ENCODE measurements around the gene FOLR1. TPM values are rescaled to one million over a fixed set of nuclear protein-coding genes. Genes with fewer than 3 reads are reported as not detected.

Gene FOLR1
- total RNA-seq, 1 experiment from 2014 or later: 93.4 TPM

- Histone ChIP-seq H3K4me3 (ENCODE audit: low read depth, low read length) (peak within 1 kb of the TSS; percentile 79), H3K36me3 (ENCODE audit: control insufficient read depth, insufficient read depth, low read length) (peaks cover 12% of the 10 kb centered on the region), H3K27me3 (replicated peaks; ENCODE audit: control insufficient read depth, insufficient read depth, low read length) (no peaks in the 10 kb centered on the region), H3K9me3 (no peaks in the 10 kb centered on the region), H3K4me1 (peaks cover 28% of the 10 kb centered on the region)
- H3K4me1 Mint-ChIP-seq (ENCODE audit: low read depth, unreplicated experiment): peaks cover 19% of the 10 kb centered on the region
- no TSS peak for BruUV-seq (replicated peaks)
- peak; percentile 65 to 80 for DNase-seq
- ChIA-PET CTCF (interaction anchor here (0.6 to 2.1 kb wide), 4 partner anchors 12 to 241 kb away, joined by 3 to 7 read pairs (median 4); no protein-coding TSS in a partner anchor), POLR2A (interaction anchor here (0.5 to 1.0 kb wide), 7 partner anchors 10 to 311 kb away, joined by 3 to 7 read pairs (median 3); no protein-coding TSS in a partner anchor)
- H3K9me3 Mint-ChIP-seq (ENCODE audit: unreplicated experiment): no peaks in the 10 kb centered on the region
- no peak for TF ChIP-seq CTCF (IDR thresholded peaks at IDR 0.05; ENCODE audit: insufficient read depth in 1 of 2, low read depth in 1 of 2, low read length in 1 of 2, severe bottlenecking in 1 of 2, unreplicated experiment in 1 of 2)
- peak within 1 kb of the TSS; percentile 96 for H3K27ac Mint-ChIP-seq (ENCODE audit: unreplicated experiment)
- peaks cover 60% of the 10 kb centered on the region for H3K36me3 Mint-ChIP-seq (ENCODE audit: insufficient read depth, unreplicated experiment)
- intact Hi-C loops (cut with micrococcal nuclease; ENCODE audit: unreplicated experiment): loop anchor here (5.0 kb wide), 3 partner anchors 42 to 277 kb away; no protein-coding TSS in a partner anchor
- H3K4me3 Mint-ChIP-seq (ENCODE audit: unreplicated experiment): peak within 1 kb of the TSS; percentile 99
- no peaks in the 10 kb centered on the region for H3K27me3 Mint-ChIP-seq (ENCODE audit: insufficient read depth, unreplicated experiment)
These were observed 32.8 kb downstream of the FOLR1 start, which contains the start of gene INPPL1 for GRCh38 chr11:72224564-72225410. TSS of gene INPPL1 (plus strand) at chr11:72224767. CDS start at chr11:72224985, 218 bp downstream.

DNA sequence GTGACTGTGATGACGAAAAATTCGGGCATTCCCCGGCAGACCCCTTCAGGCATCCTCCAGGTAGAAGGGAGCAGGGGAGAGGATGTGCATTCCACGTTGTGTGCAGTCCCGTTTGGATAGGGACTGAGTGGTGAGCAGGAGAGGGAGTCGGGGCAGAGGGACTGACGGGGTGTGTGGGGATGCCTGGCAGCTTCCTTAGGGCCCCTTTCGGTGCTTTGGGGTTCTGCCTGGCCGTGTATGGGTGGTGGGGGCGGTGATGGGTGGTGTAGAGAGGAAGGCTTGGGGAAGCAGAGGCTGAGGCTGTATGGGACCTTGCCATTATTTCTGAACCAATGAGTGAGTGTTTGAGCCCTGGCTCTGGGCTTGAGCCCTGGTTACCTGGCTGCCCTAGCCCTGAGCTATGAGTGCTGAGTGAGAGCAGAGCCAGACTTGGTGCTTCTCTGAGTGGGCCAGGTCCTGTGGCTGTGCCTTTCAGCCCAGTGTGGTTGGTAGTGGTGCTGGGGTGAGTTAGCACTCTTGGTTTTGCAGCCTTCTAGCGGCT lies 33.5 kb downstream of the FOLR1 start:
- BruUV-seq (replicated peaks): no TSS peak
- peaks cover 28% of the 10 kb centered on the region for H3K4me1 ChIP-seq
- DNase-seq: peak; percentile 40 to 50
- ChIA-PET CTCF (interaction anchor here (0.9 to 2.1 kb wide), 3 partner anchors 11 to 241 kb away, joined by 3 to 7 read pairs (median 5); no protein-coding TSS in a partner anchor), POLR2A (interaction anchor here (0.5 to 1.0 kb wide), 2 partner anchors 16 to 21 kb away, joined by 3 read pairs; no protein-coding TSS in a partner anchor)
- Mint-ChIP-seq H3K4me1 (ENCODE audit: low read depth, unreplicated experiment) (peaks cover 19% of the 10 kb centered on the region), H3K9me3 (ENCODE audit: unreplicated experiment) (no peaks in the 10 kb centered on the region), H3K27me3 (ENCODE audit: insufficient read depth, unreplicated experiment) (no peaks in the 10 kb centered on the region), H3K4me3 (ENCODE audit: unreplicated experiment) (peak overlapping the region; percentile 99), H3K27ac (ENCODE audit: unreplicated experiment) (peak overlapping the region; percentile 94), H3K36me3 (ENCODE audit: insufficient read depth, unreplicated experiment) (peaks cover 67% of the 10 kb centered on the region)
- H3K36me3 ChIP-seq (ENCODE audit: control insufficient read depth, insufficient read depth, low read length): peaks cover 12% of the 10 kb centered on the region
- TF ChIP-seq CTCF (IDR thresholded peaks at IDR 0.05; ENCODE audit: insufficient read depth in 1 of 2, low read depth in 1 of 2, low read length in 1 of 2, severe bottlenecking in 1 of 2, unreplicated experiment in 1 of 2): no peak
- no peaks in the 10 kb centered on the region for H3K9me3 ChIP-seq
- H3K27me3 ChIP-seq (replicated peaks; ENCODE audit: control insufficient read depth, insufficient read depth, low read length): no peaks in the 10 kb centered on the region
- peak overlapping the region; percentile 79 for H3K4me3 ChIP-seq (ENCODE audit: low read depth, low read length)
- intact Hi-C loops (cut with micrococcal nuclease; ENCODE audit: unreplicated experiment): no loop called here

DNA sequence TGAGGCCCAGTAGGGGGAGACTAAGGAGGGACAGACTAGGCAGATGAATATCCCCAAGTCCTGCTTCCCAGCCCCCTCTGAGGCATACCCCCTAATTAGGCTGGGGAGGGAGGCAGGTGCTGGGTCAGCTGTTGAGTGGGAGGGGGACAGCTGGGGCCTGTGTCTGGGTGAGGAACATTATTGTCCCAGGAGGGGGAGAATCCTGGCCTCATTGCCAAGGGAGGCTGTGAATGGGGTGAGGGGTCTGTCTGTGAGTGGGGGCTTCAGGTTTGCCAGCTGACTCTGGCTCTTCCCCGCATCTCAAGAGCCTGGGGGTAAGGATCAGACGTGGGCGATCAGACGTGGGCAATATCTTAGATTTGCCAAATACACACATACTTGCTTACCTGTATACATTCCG lies 34.8 kb downstream of the FOLR1 start:
- Mint-ChIP-seq H3K27ac (ENCODE audit: unreplicated experiment) (peak overlapping the region; percentile 16), H3K27me3 (ENCODE audit: insufficient read depth, unreplicated experiment) (no peaks in the 10 kb centered on the region), H3K36me3 (ENCODE audit: insufficient read depth, unreplicated experiment) (peaks cover 79% of the 10 kb centered on the region), H3K4me1 (ENCODE audit: low read depth, unreplicated experiment) (peaks cover 19% of the 10 kb centered on the region), H3K4me3 (ENCODE audit: unreplicated experiment) (peak overlapping the region; percentile 99), H3K9me3 (ENCODE audit: unreplicated experiment) (no peaks in the 10 kb centered on the region)
- Histone ChIP-seq H3K4me1 (peaks cover 28% of the 10 kb centered on the region), H3K9me3 (no peaks in the 10 kb centered on the region), H3K36me3 (ENCODE audit: control insufficient read depth, insufficient read depth, low read length) (peaks cover 15% of the 10 kb centered on the region), H3K4me3 (ENCODE audit: low read depth, low read length) (no peak overlapping the region), H3K27me3 (replicated peaks; ENCODE audit: control insufficient read depth, insufficient read depth, low read length) (no peaks in the 10 kb centered on the region)
- intact Hi-C loops (cut with micrococcal nuclease; ENCODE audit: unreplicated experiment): no loop called here
- ChIA-PET CTCF (interaction anchor here (2.1 kb wide), 1 partner anchor 204 kb away, joined by 7 read pairs; no protein-coding TSS in a partner anchor), POLR2A (no interaction called here)
- no peak for TF ChIP-seq CTCF (IDR thresholded peaks at IDR 0.05; ENCODE audit: insufficient read depth in 1 of 2, low read depth in 1 of 2, low read length in 1 of 2, severe bottlenecking in 1 of 2, unreplicated experiment in 1 of 2)
- BruUV-seq (replicated peaks): no TSS peak
- DNase-seq: peak in 1 of 2 experiments; percentile 38
